ENCODE data around the gene CD300H.

CD300H gene

GRCh38 chr17:74554909-74555308 is 12.4 kb downstream of the CD300H start:
- Histone ChIP-seq H3K27me3 (no peaks in the 10 kb centered on the region), H3K4me1 (peaks cover 0 to 93% (median 23%) of the 10 kb centered on the region in 10 experiments; a peak in 11 of 20 replicates), H4K20me1 (no peaks in the 10 kb centered on the region), H3K9me3 (replicated peaks in 1 of 11) (peaks cover 0 to 15% (median 0%) of the 10 kb centered on the region in 11 experiments; a peak in 2 of 22 replicates), H3K36me3 (no peaks in the 10 kb centered on the region), H3K27ac (0 out of 22 replicates have a peak overlapping the region, but pooled peaks of 2 of the 11 experiments have one; percentile 3 to 15), H3K4me3 (no peak overlapping the region), H3K4me2 (peak overlapping the region in 5 of 11 experiments; percentile 26 to 83 (median 72); a peak in 8 of 22 replicates), H3K9ac (peak overlapping the region in 1 of 11 experiments; percentile 4; a peak in 1 of 22 replicates)
- TF ChIP-seq Cebpa-rat (IDR thresholded peaks at IDR 0.05) = no peak

- Histone ChIP-seq H3K27me3 (no peaks in the 10 kb centered on the region), H3K4me1 (peaks cover 23 to 91% (median 38%) of the 10 kb centered on the region in 10 experiments), H4K20me1 (no peaks in the 10 kb centered on the region), H3K9me3 (replicated peaks in 1 of 11) (peaks cover 0 to 9% (median 0%) of the 10 kb centered on the region in 11 experiments; a peak in 1 of 22 replicates), H3K9ac (no peak overlapping the region), H3K4me2 (peak overlapping the region in 4 of 11 experiments; percentile 11 to 78 (median 41); a peak in 7 of 22 replicates), H3K27ac (no peak overlapping the region), H3K4me3 (no peak overlapping the region), H3K36me3 (no peaks in the 10 kb centered on the region)
- no peak for TF ChIP-seq Cebpa-rat (IDR thresholded peaks at IDR 0.05)
Measured at GRCh38 chr17:74552037-74552436, 15.3 kb downstream of the CD300H start.

- no peaks in the 10 kb centered on the region for H3K27me3 ChIP-seq
- H3K4me1 ChIP-seq = peaks cover 37 to 91% (median 51%) of the 10 kb centered on the region in 10 experiments
- no peak overlapping the region for H3K4me3 ChIP-seq
- no peaks in the 10 kb centered on the region for H3K9me3 ChIP-seq (replicated peaks in 1 of 11)
- no peaks in the 10 kb centered on the region for H4K20me1 ChIP-seq
- H3K9ac ChIP-seq = no peak overlapping the region
- TF ChIP-seq Cebpa-rat (IDR thresholded peaks at IDR 0.05) = no peak
- H3K36me3 ChIP-seq = no peaks in the 10 kb centered on the region
- no peak overlapping the region for H3K27ac ChIP-seq
- peak overlapping the region in 3 of 11 experiments; percentile 36 to 78 (median 46); a peak in 6 of 22 replicates for H3K4me2 ChIP-seq
Measured at GRCh38 chr17:74550602-74551001, 16.7 kb downstream of the CD300H start.

GRCh38 chr17:74549343-74549742 is 18.0 kb downstream of the CD300H start:
- H3K36me3 ChIP-seq = no peaks in the 10 kb centered on the region
- peaks cover 49 to 91% (median 60%) of the 10 kb centered on the region in 10 experiments for H3K4me1 ChIP-seq
- 0 out of 22 replicates have a peak overlapping the region, but pooled peaks of 1 of the 11 experiments have one; percentile 16 for H3K27ac ChIP-seq
- no peaks in the 10 kb centered on the region for H3K9me3 ChIP-seq (replicated peaks in 1 of 11)
- 0 out of 22 replicates have a peak overlapping the region, but pooled peaks of 1 of the 11 experiments have one; percentile 13 for H3K9ac ChIP-seq
- no peaks in the 10 kb centered on the region for H3K27me3 ChIP-seq
- H3K4me2 ChIP-seq = peak overlapping the region in 10 of 11 experiments; percentile 1 to 99 (median 53); a peak in 10 of 22 replicates
- no peak for TF ChIP-seq Cebpa-rat (IDR thresholded peaks at IDR 0.05)
- H3K4me3 ChIP-seq = no peak overlapping the region
- H4K20me1 ChIP-seq = 0 out of 22 replicates have a peak, but pooled peaks cover 0 to 3% (median 0%) of the 10 kb centered on the region in 11 experiments

GRCh38 chr17:74547736-74548135 is 19.6 kb downstream of the CD300H start:
- H3K4me3 ChIP-seq = peak overlapping the region in 1 of 10 experiments; percentile 5; a peak in 2 of 20 replicates
- peaks cover 0 to 11% (median 0%) of the 10 kb centered on the region in 11 experiments; a peak in 6 of 22 replicates for H3K36me3 ChIP-seq
- no peak for TF ChIP-seq Cebpa-rat (IDR thresholded peaks at IDR 0.05)
- no peaks in the 10 kb centered on the region for H3K9me3 ChIP-seq (replicated peaks in 1 of 11)
- H3K27ac ChIP-seq = peak overlapping the region in 9 of 11 experiments; percentile 69 to 84 (median 82); a peak in 17 of 22 replicates
- peak overlapping the region; percentile 66 to 99 (median 91) for H3K4me2 ChIP-seq
- H3K9ac ChIP-seq = peak overlapping the region in 4 of 11 experiments; percentile 8 to 32 (median 24); a peak in 4 of 22 replicates
- H3K4me1 ChIP-seq = peaks cover 50 to 98% (median 72%) of the 10 kb centered on the region in 10 experiments
- no peaks in the 10 kb centered on the region for H3K27me3 ChIP-seq
- peaks cover 0 to 9% (median 0%) of the 10 kb centered on the region in 11 experiments; a peak in 2 of 22 replicates for H4K20me1 ChIP-seq

GRCh38 chr17:74547264-74547663 is 20.0 kb downstream of the CD300H start:
- Histone ChIP-seq H3K9ac (peak overlapping the region in 6 of 11 experiments; percentile 8 to 53 (median 24); a peak in 6 of 22 replicates), H3K4me2 (peak overlapping the region; percentile 66 to 99 (median 91)), H3K27me3 (no peaks in the 10 kb centered on the region), H3K27ac (peak overlapping the region in 10 of 11 experiments; percentile 61 to 84 (median 79); a peak in 20 of 22 replicates), H3K9me3 (replicated peaks in 1 of 11) (no peaks in the 10 kb centered on the region), H4K20me1 (peaks cover 0 to 9% (median 0%) of the 10 kb centered on the region in 11 experiments; a peak in 2 of 22 replicates), H3K36me3 (peaks cover 0 to 15% (median 0%) of the 10 kb centered on the region in 11 experiments; a peak in 6 of 22 replicates), H3K4me3 (peak overlapping the region in 1 of 10 experiments; percentile 5; a peak in 2 of 20 replicates), H3K4me1 (peaks cover 50 to 97% (median 71%) of the 10 kb centered on the region in 10 experiments)
- TF ChIP-seq Cebpa-rat (IDR thresholded peaks at IDR 0.05) = no peak

DNA sequence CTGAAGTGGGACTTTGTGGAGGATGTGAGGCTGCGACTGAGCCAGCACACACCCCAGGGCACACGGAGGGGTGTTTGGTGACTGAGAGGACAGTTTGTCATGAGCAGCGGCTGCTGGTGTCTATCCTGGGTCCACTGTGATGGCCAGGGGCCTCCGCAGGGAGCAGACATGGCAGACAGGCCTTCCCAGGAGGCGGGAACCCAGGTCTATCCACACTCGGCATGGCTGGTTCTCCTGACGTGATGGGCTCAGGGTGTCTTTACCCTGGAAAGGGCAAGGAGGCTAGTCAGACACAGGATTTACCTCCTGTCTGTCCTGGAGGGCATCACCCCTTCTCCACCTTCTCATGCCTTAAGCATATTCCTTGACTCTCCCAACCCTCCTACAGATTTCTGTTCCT is 20.7 kb downstream of the CD300H start:
- TF ChIP-seq Cebpa-rat (IDR thresholded peaks at IDR 0.05) = no peak

GRCh38 chr17:74545843-74546230 is 21.5 kb downstream of the CD300H start, which contains the start of gene CD300C:
TSS of gene CD300C (minus strand) at chr17:74546115. CDS start at chr17:74545782, 333 bp downstream.
- TF ChIP-seq Cebpa-rat (IDR thresholded peaks at IDR 0.05) = no peak
- no peaks in the 10 kb centered on the region for H3K9me3 ChIP-seq (replicated peaks in 1 of 11)
- H3K4me1 ChIP-seq = peaks cover 50 to 94% (median 72%) of the 10 kb centered on the region in 10 experiments
- H3K4me3 ChIP-seq = peak within 1 kb of the TSS in 6 of 10 experiments; percentile 42 to 73 (median 58); a peak in 13 of 20 replicates
- peak within 1 kb of the TSS; percentile 66 to 99 (median 91) for H3K4me2 ChIP-seq
- peaks cover 0 to 18% (median 0%) of the 10 kb centered on the region in 11 experiments; a peak in 2 of 22 replicates for H4K20me1 ChIP-seq
- H3K36me3 ChIP-seq = peaks cover 0 to 26% (median 0%) of the 10 kb centered on the region in 11 experiments; a peak in 6 of 22 replicates
- peak within 1 kb of the TSS; percentile 48 to 79 (median 63) for H3K9ac ChIP-seq
- peak within 1 kb of the TSS; percentile 61 to 84 (median 76) for H3K27ac ChIP-seq
- H3K27me3 ChIP-seq = no peaks in the 10 kb centered on the region

More for the DNA sequence above, 20.7 kb downstream of the CD300H start:
- Histone ChIP-seq H4K20me1 (peaks cover 0 to 10% (median 0%) of the 10 kb centered on the region in 11 experiments; a peak in 2 of 22 replicates), H3K4me3 (no peak overlapping the region; a peak in 3 of 20 replicates), H3K9ac (peak overlapping the region in 9 of 11 experiments; percentile 0 to 79 (median 63); a peak in 17 of 22 replicates), H3K4me2 (peak overlapping the region; percentile 66 to 99 (median 91)), H3K4me1 (peaks cover 50 to 97% (median 72%) of the 10 kb centered on the region in 10 experiments), H3K9me3 (replicated peaks in 1 of 11) (no peaks in the 10 kb centered on the region), H3K36me3 (peaks cover 0 to 20% (median 0%) of the 10 kb centered on the region in 11 experiments; a peak in 6 of 22 replicates), H3K27me3 (no peaks in the 10 kb centered on the region), H3K27ac (peak overlapping the region; percentile 61 to 84 (median 76))
